Measurements from ENCODE around the gene SDK2.

Gene SDK2

DNA sequence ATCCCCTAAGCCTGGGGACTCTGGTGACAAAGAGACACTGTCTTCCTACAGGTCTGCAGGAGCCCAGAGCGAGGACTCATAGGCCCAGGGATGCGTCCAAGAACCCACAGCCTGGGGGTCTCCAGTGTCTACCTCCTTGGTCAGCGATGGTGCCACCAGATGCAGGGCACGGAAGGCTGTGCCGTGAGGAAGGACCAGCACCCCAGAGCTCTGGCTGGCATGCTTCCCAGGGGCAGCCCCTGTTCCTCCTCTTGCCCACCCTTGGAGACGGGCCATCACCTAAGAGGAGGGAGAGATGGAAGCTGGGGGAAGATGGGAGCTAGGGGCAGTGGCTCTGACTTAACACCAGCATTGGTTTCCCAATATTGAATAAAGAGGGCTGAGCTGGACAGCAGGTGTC is 125.2 kb downstream of the SDK2 start:
- Histone ChIP-seq H3K9me3 (ENCODE audit: control insufficient read depth, insufficient read depth, low read length) (no peaks in the 10 kb centered on the region), H3K4me2 (ENCODE audit: low read length) (no peak overlapping the region), H3K4me1 (ENCODE audit: control insufficient read depth, low read length) (no peaks in the 10 kb centered on the region), H3F3A (ENCODE audit: control insufficient read depth, insufficient read depth) (no peaks in the 10 kb centered on the region), H3K4me3 (ENCODE audit: low read length) (no peak overlapping the region), H3K9me2 (replicated peaks; ENCODE audit: control insufficient read depth, low read length) (no peaks in the 10 kb centered on the region), H3K27ac (ENCODE audit: low read depth, low read length) (no peak overlapping the region), H3K36me3 (ENCODE audit: control insufficient read depth, low read length) (no peaks in the 10 kb centered on the region), H3K27me3 (ENCODE audit: control insufficient read depth, low read length) (0 out of 2 replicates have a peak, but pooled peaks cover 3% of the 10 kb centered on the region), H4K20me1 (ENCODE audit: control insufficient read depth, insufficient read depth, low read depth, low read length) (no peaks in the 10 kb centered on the region), H3K79me2 (ENCODE audit: control insufficient read depth, low read length) (no peaks in the 10 kb centered on the region)
- no peak for TF ChIP-seq EZH2phosphoT487 (IDR thresholded peaks at IDR 0.05; ENCODE audit: borderline replicate concordance, low read length)
- TF ChIP-seq, protein P1, sequence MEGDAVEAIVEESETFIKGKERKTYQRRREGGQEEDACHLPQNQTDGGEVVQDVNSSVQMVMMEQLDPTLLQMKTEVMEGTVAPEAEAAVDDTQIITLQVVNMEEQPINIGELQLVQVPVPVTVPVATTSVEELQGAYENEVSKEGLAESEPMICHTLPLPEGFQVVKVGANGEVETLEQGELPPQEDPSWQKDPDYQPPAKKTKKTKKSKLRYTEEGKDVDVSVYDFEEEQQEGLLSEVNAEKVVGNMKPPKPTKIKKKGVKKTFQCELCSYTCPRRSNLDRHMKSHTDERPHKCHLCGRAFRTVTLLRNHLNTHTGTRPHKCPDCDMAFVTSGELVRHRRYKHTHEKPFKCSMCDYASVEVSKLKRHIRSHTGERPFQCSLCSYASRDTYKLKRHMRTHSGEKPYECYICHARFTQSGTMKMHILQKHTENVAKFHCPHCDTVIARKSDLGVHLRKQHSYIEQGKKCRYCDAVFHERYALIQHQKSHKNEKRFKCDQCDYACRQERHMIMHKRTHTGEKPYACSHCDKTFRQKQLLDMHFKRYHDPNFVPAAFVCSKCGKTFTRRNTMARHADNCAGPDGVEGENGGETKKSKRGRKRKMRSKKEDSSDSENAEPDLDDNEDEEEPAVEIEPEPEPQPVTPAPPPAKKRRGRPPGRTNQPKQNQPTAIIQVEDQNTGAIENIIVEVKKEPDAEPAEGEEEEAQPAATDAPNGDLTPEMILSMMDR (IDR thresholded peaks at IDR 0.05; ENCODE audit: low read depth, low read length, poor library complexity, severe bottlenecking): no peak

DNA sequence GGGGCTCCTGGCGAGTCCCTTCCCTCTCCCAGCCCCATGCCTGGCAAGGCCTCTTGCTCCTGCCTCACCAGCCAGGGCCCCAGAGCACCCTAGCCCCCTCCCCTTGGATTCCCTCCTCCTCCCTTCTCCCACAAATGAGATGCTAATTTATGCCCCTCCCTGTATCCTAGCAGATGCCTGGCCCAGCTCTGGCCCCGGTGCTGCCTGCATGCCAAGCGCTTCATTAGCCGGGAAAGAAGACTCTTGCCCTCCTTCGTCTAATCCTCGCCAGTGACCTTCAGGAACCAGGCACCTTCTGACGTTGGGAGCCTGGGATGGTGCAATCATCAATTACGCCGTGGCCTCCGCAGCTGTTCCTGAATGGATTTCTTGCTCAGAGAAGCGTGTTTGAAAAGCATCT is 127.8 kb downstream of the SDK2 start:
- Histone ChIP-seq H3K27me3 (ENCODE audit: control insufficient read depth, low read length) (peaks cover 6% of the 10 kb centered on the region; the same call in 1 of the 2 replicates), H3K9me2 (replicated peaks; ENCODE audit: control insufficient read depth, low read length) (no peaks in the 10 kb centered on the region), H3K4me3 (ENCODE audit: low read length) (no peak overlapping the region), H3K27ac (ENCODE audit: low read depth, low read length) (no peak overlapping the region), H3K36me3 (ENCODE audit: control insufficient read depth, low read length) (no peaks in the 10 kb centered on the region), H3K4me2 (ENCODE audit: low read length) (no peak overlapping the region), H3F3A (ENCODE audit: control insufficient read depth, insufficient read depth) (no peaks in the 10 kb centered on the region), H3K4me1 (ENCODE audit: control insufficient read depth, low read length) (no peaks in the 10 kb centered on the region), H3K79me2 (ENCODE audit: control insufficient read depth, low read length) (no peaks in the 10 kb centered on the region), H3K9me3 (ENCODE audit: control insufficient read depth, insufficient read depth, low read length) (no peaks in the 10 kb centered on the region), H4K20me1 (ENCODE audit: control insufficient read depth, insufficient read depth, low read depth, low read length) (no peaks in the 10 kb centered on the region)
- TF ChIP-seq EZH2phosphoT487 (IDR thresholded peaks at IDR 0.05; ENCODE audit: borderline replicate concordance, low read length): no peak
- TF ChIP-seq, protein P1 (IDR thresholded peaks at IDR 0.05; ENCODE audit: low read depth, low read length, poor library complexity, severe bottlenecking): no peak

DNA sequence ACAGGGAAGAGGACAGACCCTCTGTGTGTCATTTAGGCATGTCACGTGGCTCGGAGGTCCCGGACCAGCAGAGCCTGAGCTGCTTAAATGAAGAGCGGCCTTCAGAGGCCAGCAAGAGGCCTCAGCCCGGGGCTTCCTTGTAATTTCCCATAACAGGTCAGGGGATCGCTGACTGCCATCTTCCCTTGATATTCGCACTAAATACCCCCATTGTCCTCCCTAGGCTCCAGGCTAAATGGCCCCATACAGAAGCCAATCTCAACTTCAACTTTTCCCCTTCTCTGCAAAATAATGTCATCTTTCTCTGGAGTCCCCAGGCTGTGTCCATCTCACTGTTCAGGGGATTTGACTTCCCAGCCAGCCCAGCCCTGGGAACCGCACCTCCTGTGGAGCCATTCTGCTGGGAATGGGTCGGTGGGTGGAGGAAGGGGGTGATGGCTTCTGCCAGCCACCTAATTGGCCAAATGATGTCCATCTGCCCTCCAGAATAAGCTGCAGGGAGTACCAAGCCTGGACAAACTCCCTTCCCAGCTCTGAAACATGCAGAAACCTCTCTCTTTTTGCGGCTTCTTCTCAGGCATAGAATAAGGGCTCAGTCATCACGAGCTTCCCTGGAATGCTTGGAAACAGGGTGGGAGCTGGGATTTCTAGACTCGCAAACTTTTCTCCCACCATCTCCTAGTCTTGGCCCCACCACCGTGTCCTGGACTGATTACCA is 129.9 kb downstream of the SDK2 start:
- Histone ChIP-seq H3K27me3 (ENCODE audit: control insufficient read depth, low read length) (peaks cover 6% of the 10 kb centered on the region; the same call in 1 of the 2 replicates), H3K4me2 (ENCODE audit: low read length) (no peak overlapping the region), H3K9me2 (replicated peaks; ENCODE audit: control insufficient read depth, low read length) (no peaks in the 10 kb centered on the region), H3K9me3 (ENCODE audit: control insufficient read depth, insufficient read depth, low read length) (no peaks in the 10 kb centered on the region), H3F3A (ENCODE audit: control insufficient read depth, insufficient read depth) (no peaks in the 10 kb centered on the region), H3K36me3 (ENCODE audit: control insufficient read depth, low read length) (no peaks in the 10 kb centered on the region), H3K4me1 (ENCODE audit: control insufficient read depth, low read length) (no peaks in the 10 kb centered on the region), H3K79me2 (ENCODE audit: control insufficient read depth, low read length) (no peaks in the 10 kb centered on the region), H3K4me3 (ENCODE audit: low read length) (no peak overlapping the region), H3K27ac (ENCODE audit: low read depth, low read length) (no peak overlapping the region), H4K20me1 (ENCODE audit: control insufficient read depth, insufficient read depth, low read depth, low read length) (no peaks in the 10 kb centered on the region)
- TF ChIP-seq, protein P1 (IDR thresholded peaks at IDR 0.05; ENCODE audit: low read depth, low read length, poor library complexity, severe bottlenecking): no peak
- no peak for TF ChIP-seq EZH2phosphoT487 (IDR thresholded peaks at IDR 0.05; ENCODE audit: borderline replicate concordance, low read length)

All from DOHH2 (cell line).